GM12864 (cell line): ENCODE results near the gene CCDC33.

Experiments used
- DNase-seq: peaks from one replicate; pipeline ENCODE4 v3.0.0-alpha.2; 2011; ENCODE audit warnings: low read depth
- H3K4me3 ChIP-seq: 2 replicates; pipeline ENCODE4 v1.5.1; 2011; ENCODE audit warnings: mild to moderate bottlenecking, low read depth, low read length, control low read depth
- TF ChIP-seq, protein P1 (sequence below): IDR thresholded peaks from 2 replicates; pipeline ENCODE4 v1.5.1; 2011; ENCODE audit warnings: low read depth, mild to moderate bottlenecking, moderate library complexity, low read length, control low read depth, inconsistent platforms; ENCODE audit errors: missing control alignments

The CCDC33 gene

DNA sequence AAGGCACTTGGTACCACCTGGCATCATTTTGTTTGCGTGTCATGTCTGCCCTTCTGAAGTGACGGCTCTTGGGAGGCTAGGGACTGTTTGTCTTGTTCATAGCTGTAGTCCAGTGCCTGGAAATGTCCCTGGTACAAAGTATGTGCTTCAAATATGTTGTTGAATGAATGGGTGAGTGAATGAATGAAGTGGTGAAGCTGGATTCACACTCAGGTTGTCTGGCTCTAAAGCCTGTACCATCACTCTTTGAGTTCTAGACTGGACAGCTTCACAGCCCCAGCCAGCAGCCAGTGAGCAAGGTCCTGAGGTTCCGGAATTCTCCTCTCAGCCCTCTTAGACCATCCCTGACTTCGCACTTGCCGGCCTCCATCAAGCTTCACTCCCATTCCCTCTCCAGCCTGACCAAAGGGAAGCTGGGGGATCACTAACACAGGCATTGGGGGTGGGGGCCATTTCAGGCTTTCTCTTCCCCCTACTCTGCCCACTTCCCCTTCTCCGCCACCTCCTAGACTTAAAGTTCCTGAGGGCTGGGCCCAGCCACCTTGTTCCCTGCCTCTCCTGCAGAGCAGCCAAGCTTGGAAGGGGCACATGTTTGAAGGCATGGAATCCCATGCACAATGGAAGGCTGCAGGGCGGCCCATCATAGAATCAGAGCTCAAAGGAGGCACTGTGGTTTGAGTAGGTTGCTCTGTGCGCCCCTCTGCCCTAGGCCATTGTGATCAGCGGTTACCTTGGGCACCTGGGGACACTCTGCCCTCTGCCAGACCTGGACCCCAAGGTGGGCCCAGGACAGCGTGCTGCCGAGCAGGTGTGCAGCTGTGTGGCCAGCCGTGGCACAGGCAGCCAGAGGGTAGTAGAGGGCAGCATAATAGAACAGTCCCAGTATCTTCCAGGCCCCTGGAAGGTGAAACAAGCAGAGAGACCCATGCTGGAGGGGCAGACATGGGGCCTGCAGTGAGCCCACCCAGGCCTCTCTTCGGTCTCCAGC, 41.3 kb upstream of the CCDC33 start:
- DNase-seq = no peak
- TF ChIP-seq, protein P1, sequence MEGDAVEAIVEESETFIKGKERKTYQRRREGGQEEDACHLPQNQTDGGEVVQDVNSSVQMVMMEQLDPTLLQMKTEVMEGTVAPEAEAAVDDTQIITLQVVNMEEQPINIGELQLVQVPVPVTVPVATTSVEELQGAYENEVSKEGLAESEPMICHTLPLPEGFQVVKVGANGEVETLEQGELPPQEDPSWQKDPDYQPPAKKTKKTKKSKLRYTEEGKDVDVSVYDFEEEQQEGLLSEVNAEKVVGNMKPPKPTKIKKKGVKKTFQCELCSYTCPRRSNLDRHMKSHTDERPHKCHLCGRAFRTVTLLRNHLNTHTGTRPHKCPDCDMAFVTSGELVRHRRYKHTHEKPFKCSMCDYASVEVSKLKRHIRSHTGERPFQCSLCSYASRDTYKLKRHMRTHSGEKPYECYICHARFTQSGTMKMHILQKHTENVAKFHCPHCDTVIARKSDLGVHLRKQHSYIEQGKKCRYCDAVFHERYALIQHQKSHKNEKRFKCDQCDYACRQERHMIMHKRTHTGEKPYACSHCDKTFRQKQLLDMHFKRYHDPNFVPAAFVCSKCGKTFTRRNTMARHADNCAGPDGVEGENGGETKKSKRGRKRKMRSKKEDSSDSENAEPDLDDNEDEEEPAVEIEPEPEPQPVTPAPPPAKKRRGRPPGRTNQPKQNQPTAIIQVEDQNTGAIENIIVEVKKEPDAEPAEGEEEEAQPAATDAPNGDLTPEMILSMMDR = no peak

DNA sequence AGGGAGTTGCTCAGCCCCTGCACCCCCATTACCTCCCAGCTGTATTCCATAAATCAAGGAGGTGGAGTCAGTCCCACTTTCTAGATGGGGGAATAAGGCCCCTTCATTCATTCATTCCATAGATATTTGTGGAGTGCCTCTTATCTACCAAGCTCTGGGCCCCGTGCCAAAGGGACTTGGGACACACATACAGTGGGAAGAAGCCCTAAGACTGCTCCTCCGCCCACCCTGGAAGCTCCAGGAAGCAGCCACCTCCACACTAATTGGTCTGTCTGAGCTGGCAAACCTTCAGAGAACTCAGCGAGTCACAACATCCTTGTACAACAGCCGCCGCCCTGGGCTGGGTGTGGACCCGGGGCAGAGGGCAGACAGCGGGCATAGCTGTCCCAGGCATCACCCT, 40.0 kb upstream of the CCDC33 start:
- TF ChIP-seq, protein P1 = no peak
- no peak overlapping the region for H3K4me3 ChIP-seq
- DNase-seq = no peak

More for the DNA sequence above, 41.3 kb upstream of the CCDC33 start:
- no peak overlapping the region for H3K4me3 ChIP-seq

DNA sequence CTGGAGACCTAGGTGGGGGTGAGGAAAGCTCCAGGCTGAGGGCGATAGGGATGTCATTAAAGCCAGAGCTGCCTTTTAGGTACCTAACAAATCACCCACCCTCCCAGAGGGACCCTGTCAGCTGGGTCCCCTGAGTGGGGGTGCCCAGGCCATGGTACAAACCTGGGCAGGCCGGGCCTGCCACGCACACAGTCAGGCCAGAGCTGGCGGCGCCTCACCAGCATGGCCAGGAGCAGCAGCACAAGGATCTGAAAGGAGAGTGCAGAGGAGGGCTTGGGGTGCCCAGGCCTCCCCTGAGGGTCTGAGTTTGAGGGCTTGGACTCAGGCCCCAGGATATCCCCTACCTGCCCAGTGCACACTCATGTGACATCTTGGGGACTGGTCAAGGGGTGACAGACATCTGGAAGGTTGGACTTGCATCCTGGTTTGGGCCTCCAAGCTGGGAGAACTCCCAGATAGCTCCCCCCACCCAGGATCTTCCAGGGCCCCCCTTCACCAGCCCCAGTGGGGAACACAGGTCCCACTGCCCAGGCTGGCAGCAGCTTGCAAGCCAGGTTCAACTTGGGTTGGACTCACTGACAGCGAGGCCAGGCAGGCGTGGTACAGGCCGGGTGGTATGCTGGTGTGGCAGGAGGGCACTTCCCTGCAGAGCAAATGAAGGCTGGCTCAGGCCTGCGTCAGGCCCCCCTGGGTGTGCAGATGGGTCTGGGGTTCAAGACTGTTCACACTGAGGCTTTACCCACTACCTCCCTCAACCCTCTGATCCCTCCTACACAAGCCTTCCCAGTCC, 38.8 kb upstream of the CCDC33 start:
- no peak for DNase-seq
- no peak overlapping the region for H3K4me3 ChIP-seq
- TF ChIP-seq, protein P1 = no peak

DNA sequence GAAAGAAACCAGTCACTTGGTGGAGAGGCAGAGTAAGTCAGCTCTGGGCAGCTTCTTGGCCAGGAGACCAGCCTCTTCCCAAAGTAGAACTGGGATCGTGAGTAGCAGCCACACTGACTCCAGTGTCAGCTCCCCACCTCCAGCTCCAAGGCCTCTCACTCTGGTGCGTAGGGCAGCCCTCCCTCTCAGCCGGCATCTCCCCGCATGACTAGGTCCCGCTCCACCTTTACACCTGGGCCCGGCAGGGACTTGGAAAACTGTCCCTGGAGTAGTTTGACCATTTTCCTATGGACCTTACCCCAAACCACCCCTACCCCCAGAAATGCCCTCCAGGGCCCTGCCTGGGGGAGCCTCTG, 36.9 kb upstream of the CCDC33 start:
- no peak for DNase-seq
- H3K4me3 ChIP-seq = no peak overlapping the region
- TF ChIP-seq, protein P1 = no peak

DNA sequence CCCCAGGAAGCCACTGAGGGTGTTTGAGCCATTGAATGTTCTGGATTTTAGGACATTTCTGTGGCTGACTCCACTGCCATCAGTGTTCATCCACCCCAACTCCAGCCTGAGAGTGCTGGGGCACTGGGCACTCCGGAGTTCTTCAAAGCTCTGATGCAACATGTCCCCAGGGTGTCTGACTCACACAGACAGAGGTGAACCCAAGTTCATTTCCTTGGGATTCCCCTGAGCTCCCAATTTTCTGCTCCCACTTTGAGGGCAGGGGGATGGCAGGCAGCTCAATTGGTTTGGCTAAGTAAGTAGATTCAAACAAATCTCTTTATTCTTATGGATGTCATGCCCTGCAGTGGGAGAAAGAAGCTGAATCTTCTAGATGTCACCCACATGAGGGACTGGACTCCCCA, 35.7 kb upstream of the CCDC33 start:
- TF ChIP-seq, protein P1 = no peak
- no peak for DNase-seq
- H3K4me3 ChIP-seq = no peak overlapping the region

DNA sequence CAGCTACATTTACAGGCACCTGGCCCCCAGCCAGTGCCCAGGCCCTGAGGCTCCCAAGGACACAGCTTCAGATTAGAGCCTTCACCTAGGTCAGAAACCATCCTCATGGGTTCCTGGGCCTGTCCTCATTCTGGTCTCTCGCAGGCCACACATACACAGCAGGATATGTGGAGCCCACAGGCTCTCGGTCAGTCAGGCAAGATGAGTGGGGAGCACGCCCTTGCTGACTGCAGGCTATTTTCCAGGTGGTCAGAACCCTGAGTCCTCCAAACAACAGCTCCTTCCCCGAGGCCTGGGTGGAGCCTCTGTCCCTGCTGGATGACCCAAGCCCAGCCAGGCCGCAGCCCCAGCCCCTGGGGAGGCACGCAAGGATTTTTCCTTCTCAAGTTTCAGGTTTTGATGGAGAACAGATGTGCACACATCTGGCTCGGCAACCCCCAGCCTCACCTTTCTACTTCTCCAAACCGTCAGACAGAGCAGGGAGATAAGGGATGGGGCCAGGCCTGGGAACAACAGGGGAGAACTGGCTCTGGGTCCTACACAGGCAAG, 35.2 kb upstream of the CCDC33 start:
- no peak overlapping the region for H3K4me3 ChIP-seq
- no peak for DNase-seq
- TF ChIP-seq, protein P1 = no peak
